Measurements from ENCODE around the gene HSPB7.

HSPB7 gene

DNA sequence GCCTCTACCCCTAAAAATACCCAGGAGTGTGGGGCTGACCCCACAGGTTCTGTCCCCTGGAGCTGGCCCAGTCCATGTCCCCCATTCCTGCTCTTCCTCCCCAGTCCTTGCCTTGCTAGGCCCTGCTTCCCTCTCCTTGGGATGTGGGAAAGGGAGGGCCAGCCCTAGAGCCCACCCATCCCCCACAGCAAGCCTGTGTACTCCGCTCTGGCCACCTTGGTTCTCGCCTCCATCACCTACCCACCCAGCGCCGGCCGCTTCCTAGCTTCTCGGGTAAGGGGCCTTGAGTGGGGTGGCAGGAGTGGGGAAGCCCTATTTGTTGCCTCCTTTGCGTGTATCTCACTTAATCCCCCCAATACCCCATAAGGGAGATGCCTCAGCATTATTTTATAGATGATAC, 32.5 kb upstream of the HSPB7 start:
- Histone ChIP-seq H4K20me1 (ENCODE audit: insufficient read depth) (no peaks in the 10 kb centered on the region), H3K4me3 (IDR thresholded peaks at IDR 0.05; ENCODE audit: insufficient read depth, low read depth, low read length) (no peak overlapping the region), H3K36me3 (ENCODE audit: insufficient read depth) (no peaks in the 10 kb centered on the region), H3K79me2 (ENCODE audit: insufficient read depth, low read depth) (no peaks in the 10 kb centered on the region), H3K27me3 (ENCODE audit: insufficient read depth, low read depth) (peaks cover 17% of the 10 kb centered on the region), H3K4me1 (ENCODE audit: low read depth, poor library complexity, severe bottlenecking) (no peaks in the 10 kb centered on the region), H3K9ac (no peak overlapping the region), H2AFZ (ENCODE audit: low read depth) (no peak overlapping the region), H3K4me2 (no peak overlapping the region), H3K27ac (no peak overlapping the region)
- TF ChIP-seq, protein P1, sequence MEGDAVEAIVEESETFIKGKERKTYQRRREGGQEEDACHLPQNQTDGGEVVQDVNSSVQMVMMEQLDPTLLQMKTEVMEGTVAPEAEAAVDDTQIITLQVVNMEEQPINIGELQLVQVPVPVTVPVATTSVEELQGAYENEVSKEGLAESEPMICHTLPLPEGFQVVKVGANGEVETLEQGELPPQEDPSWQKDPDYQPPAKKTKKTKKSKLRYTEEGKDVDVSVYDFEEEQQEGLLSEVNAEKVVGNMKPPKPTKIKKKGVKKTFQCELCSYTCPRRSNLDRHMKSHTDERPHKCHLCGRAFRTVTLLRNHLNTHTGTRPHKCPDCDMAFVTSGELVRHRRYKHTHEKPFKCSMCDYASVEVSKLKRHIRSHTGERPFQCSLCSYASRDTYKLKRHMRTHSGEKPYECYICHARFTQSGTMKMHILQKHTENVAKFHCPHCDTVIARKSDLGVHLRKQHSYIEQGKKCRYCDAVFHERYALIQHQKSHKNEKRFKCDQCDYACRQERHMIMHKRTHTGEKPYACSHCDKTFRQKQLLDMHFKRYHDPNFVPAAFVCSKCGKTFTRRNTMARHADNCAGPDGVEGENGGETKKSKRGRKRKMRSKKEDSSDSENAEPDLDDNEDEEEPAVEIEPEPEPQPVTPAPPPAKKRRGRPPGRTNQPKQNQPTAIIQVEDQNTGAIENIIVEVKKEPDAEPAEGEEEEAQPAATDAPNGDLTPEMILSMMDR (conservative IDR thresholded peaks at IDR 0.05; ENCODE audit: low read depth, low read length) = no peak

DNA sequence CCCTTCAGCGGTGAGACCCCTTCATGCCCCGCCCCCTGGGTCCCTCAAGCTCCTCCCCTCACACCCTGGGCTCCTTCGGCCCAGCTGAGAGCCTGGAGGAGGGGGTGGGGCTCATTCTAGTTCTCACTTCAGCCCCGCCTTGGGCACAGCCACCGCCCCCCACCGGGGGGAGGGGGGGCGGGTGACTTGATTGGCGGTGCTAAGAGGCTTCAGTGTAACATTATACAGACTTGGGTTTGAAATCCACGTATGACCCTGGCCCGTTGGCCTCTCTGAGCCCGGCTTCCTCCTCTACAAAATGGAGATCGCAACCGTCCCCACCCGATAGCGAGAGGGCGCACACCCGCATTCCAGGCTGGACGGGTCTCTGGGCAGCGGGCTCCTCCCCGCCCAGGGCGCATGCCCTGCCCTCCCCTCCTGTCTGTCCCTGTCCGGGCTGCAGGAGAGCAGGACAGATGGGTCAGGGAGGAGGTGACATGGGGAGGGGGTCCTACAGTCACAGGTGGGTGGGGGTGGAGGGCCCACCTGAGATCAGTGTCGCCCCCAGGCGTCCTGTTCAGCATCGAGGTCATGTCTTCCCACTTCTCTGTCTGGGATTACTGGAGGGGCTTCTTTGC, 30.8 kb upstream of the HSPB7 start:
- Histone ChIP-seq H3K4me3 (IDR thresholded peaks at IDR 0.05; ENCODE audit: insufficient read depth, low read depth, low read length) (no peak overlapping the region), H3K79me2 (ENCODE audit: insufficient read depth, low read depth) (no peaks in the 10 kb centered on the region), H3K36me3 (ENCODE audit: insufficient read depth) (no peaks in the 10 kb centered on the region), H3K9ac (no peak overlapping the region), H3K4me1 (ENCODE audit: low read depth, poor library complexity, severe bottlenecking) (no peaks in the 10 kb centered on the region), H2AFZ (ENCODE audit: low read depth) (no peak overlapping the region), H3K4me2 (no peak overlapping the region), H3K27me3 (ENCODE audit: insufficient read depth, low read depth) (peaks cover 26% of the 10 kb centered on the region), H4K20me1 (ENCODE audit: insufficient read depth) (no peaks in the 10 kb centered on the region), H3K27ac (no peak overlapping the region)
- TF ChIP-seq, protein P1 (conservative IDR thresholded peaks at IDR 0.05; ENCODE audit: low read depth, low read length) = no peak

DNA sequence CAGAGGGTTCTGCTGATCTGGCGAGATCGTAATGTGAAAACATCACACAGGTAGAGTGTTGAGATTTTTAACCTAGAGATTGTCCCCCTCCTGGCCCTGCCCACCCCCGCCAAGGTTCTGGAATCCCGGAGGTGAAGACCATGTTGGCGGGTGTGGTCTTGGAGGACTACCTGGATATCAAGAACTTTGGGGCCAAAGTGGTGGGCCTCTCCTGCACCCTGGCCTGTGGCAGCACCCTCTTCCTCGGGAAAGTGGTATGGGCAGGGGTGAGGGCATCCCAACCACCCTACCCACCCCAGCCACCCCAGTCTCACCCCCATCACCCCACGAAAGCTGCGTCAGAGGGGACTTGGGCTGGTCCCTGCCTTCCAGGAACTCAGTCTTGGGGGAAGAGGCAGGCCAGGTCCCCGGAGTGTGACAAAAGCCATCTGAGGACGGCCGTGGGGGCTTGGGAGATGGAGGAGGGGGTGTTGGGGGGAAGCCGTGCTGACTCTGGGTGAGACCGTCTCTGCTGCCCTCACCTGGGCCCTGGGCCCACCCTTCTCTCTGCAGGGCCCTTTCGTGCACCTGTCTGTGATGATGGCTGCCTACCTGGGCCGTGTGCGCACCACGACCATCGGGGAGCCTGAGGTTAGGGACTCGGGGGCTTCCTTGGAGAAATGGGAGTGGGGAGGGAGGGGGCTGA, 30.1 kb upstream of the HSPB7 start:
- no peak overlapping the region for H2AFZ ChIP-seq (ENCODE audit: low read depth)
- H3K36me3 ChIP-seq (ENCODE audit: insufficient read depth) = no peaks in the 10 kb centered on the region
- no peak overlapping the region for H3K9ac ChIP-seq
- no peaks in the 10 kb centered on the region for H4K20me1 ChIP-seq (ENCODE audit: insufficient read depth)
- no peak overlapping the region for H3K27ac ChIP-seq
- TF ChIP-seq, protein P1 (conservative IDR thresholded peaks at IDR 0.05; ENCODE audit: low read depth, low read length) = no peak
- H3K4me2 ChIP-seq = no peak overlapping the region
- H3K4me3 ChIP-seq (IDR thresholded peaks at IDR 0.05; ENCODE audit: insufficient read depth, low read depth, low read length) = no peak overlapping the region
- no peaks in the 10 kb centered on the region for H3K4me1 ChIP-seq (ENCODE audit: low read depth, poor library complexity, severe bottlenecking)
- H3K27me3 ChIP-seq (ENCODE audit: insufficient read depth, low read depth) = peaks cover 30% of the 10 kb centered on the region
- H3K79me2 ChIP-seq (ENCODE audit: insufficient read depth, low read depth) = no peaks in the 10 kb centered on the region

DNA sequence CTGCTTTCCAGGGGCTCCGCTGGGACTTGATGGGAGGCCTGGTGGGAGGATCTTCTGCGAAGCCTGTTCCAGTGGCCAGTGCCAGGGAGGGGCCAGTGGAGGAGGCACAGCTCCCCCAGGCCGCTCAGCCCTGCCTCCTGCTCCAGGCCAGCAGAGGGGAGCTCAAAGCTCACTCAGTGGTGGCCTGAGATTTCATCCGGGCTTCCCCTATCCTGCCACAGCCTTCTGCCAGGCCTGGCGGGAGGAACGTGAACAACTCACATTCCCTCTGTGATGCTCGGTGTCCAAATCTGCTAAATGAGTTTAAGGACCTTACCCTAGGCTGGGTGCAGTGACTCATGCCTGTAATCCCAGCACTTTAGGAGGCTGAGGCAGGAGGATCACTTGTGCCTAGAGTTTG, 29.0 kb upstream of the HSPB7 start:
- Histone ChIP-seq H3K4me1 (ENCODE audit: low read depth, poor library complexity, severe bottlenecking) (no peaks in the 10 kb centered on the region), H2AFZ (ENCODE audit: low read depth) (no peak overlapping the region), H3K79me2 (ENCODE audit: insufficient read depth, low read depth) (no peaks in the 10 kb centered on the region), H3K4me2 (no peak overlapping the region), H4K20me1 (ENCODE audit: insufficient read depth) (no peaks in the 10 kb centered on the region), H3K36me3 (ENCODE audit: insufficient read depth) (no peaks in the 10 kb centered on the region), H3K9ac (no peak overlapping the region), H3K4me3 (IDR thresholded peaks at IDR 0.05; ENCODE audit: insufficient read depth, low read depth, low read length) (no peak overlapping the region), H3K27ac (no peak overlapping the region), H3K27me3 (ENCODE audit: insufficient read depth, low read depth) (peaks cover 32% of the 10 kb centered on the region)
- TF ChIP-seq, protein P1 (conservative IDR thresholded peaks at IDR 0.05; ENCODE audit: low read depth, low read length) = no peak

All from KMS-11 (cell line).